GM19468 (cell line): ENCODE data around the gene CBX8.

Experiments
- ATAC-seq: cut with Tn5 transposase; IDR thresholded peaks from one replicate; pipeline ENCODE4 v1.9.1; 2021; ENCODE audit warnings: mild to moderate bottlenecking, moderate library complexity, moderate number of reproducible peaks; ENCODE audit not compliant: unreplicated experiment; ENCODE audit errors: extremely low read depth

Gene CBX8

DNA sequence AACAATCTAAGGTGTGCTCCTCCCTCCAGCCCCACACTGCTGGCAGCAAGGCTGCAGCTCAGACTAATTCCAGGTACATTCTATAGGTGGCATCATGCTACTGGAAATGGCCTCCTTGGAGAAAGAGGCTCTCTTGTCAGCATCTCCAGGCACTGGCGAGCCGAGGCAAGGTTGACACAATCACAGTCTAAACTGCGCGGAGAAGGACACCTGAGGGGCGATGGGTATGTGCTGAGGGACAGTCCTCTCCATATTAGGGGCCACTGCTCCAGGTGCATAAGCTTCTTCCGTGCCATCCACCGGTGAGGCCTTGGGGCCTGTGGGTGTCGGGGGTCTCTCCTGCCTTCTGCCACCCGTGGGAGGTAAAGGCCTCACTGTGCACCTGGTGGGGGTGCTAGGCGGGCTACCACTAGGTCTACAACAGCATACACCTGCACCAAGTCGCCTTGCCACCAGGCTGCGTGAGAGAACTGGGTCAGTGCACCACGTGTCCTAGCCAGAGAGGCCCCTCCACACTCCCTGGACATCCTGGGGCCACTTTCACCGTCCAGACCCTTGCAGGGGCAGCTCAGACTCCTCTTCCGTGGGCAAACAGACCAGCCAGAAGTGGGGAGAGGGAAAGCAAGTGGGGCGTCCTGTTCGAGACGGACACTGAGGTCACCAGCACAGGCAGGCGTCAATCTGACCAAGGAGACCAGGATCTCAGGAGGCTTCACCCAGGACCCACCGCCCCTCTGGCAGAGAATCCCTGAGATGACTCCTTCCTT lies 12.1 kb upstream of the CBX8 start:
- ATAC-seq: no peak

DNA sequence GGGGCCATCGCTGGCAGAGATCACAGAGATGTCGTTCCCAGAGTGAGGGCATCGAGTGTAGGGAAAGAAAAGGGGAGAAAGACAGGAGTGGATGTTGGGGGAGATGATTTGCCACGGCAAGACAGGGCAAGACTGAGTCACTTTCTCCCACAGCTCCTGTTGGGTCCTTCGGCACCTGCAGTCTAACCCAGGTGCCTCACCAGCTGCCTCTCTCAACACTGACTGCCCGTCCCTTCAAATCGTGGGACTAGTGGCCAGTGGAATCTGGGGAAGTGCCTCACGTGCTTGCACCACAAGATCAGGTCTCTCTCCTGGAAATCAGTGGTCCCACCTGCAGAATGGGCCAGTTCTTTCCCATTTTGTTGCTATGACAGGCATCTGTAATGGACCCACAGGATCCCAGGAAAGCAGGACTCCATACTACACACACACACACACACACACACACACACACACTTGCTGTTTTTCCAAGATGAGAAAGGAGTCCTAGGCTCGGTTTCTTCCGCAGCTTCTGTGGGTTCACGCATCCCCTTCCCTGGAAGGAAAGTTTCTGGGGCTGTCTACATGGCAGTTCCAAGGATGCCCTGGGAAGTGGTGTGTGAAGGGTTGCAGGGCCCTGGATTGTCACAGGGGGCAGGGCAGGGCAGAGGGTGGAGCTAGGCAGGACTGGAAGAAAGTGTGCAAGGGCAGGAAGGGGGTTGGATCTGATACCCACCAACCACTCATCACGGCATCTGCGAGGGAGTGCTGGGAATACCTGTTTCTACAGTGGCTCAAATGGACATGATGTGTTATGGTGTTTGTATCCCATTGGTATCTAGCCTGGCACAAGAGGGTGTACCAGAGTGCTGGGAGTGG lies 10.2 kb upstream of the CBX8 start:
- no peak for ATAC-seq

- no peak for ATAC-seq
These were observed 9.5 kb upstream of the CBX8 start for GRCh38 chr17:79806446-79806760.

GRCh38 chr17:79804856-79805696 lies 8.2 kb upstream of the CBX8 start:
- no peak for ATAC-seq

GRCh38 chr17:79803997-79804855 lies 7.3 kb upstream of the CBX8 start:
- no peak for ATAC-seq

GRCh38 chr17:79803421-79803996 lies 6.6 kb upstream of the CBX8 start:
- ATAC-seq: no peak

GRCh38 chr17:79802736-79803420 lies 6.0 kb upstream of the CBX8 start:
- ATAC-seq: no peak

GRCh38 chr17:79802039-79802735 lies 5.3 kb upstream of the CBX8 start:
- ATAC-seq: no peak

DNA sequence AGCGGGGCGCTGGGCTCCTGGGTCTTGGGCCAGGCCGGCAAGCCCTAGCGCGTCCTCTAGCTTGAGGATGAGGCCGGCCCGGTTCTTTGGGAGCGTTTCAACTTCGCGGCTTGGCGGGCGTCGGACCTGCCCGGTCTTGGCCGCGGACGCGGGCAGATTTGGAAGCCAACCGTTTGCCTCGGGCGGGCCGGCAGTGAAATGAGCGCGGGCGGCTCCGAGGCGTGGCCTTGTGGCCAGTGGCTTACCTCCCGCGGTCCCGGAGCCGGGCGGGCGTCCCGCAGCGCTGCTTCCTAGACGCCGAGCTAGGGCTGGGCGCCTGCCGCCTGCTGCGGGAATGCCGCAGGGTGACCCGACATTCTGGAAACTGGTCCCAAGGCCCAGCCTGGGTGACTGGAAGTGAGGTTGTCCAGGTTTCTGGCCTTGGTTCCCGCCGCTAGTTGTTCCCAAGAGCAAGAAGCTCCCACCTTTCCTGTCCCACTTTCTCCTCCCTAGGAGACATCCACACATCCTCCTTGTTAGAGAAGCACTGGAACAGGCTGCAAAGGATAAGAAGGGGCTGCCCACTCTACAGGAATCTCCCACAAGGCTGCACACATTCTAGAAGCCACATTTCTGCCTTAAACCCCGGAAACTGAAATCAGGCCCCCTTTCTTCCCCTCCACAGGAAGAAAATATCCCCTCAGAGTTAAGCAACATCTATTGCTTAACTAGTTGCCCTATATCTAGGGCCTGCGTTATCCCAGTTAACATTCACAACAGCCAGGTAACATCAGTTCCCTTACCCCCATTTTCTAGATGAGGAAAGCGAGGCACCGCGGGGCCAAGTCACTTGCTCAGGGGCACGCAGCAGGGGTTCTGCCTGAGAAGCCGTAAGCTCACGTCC lies 4.5 kb upstream of the CBX8 start:
- ATAC-seq: no peak

GRCh38 chr17:79800325-79801155 lies 3.7 kb upstream of the CBX8 start:
- ATAC-seq: no peak

- no peak for ATAC-seq
These were observed 2.9 kb upstream of the CBX8 start for GRCh38 chr17:79799538-79800324.

DNA sequence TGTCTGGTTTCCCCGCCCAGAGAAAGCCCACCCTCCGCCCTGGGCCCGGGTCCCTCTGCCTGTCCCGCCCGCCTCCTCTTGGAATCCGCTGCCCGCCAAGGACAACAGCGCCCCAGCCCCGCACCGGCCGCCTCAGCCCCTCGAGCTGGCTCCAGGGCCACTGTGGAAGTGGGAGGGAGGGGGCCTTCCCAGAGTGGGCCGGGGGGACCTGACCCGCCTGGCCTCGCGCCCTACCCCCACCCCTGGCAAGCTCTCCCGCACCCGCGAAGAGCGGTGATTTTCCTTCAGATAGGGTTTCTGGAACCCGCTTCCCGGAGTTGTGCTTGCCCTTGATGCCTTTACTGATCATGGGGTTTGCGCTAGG lies 2.3 kb upstream of the CBX8 start:
- ATAC-seq: no peak

- ATAC-seq: no peak
These were observed 1.7 kb upstream of the CBX8 start for GRCh38 chr17:79798299-79799173.

- no peak for ATAC-seq
These were observed 818 bp upstream of the CBX8 start for GRCh38 chr17:79797492-79798298.
